ENCODE results near the gene SLC23A1. TPM values are rescaled to one million over a fixed set of nuclear protein-coding genes. Genes with fewer than 3 reads are reported as not detected.

SLC23A1 gene
- total and polyA plus RNA-seq, 2 of the 13 experiments (the other 11 are each of a cell fraction or from before 2014, with no cell fraction given), result 6.0 to 6.6 TPM

DNA sequence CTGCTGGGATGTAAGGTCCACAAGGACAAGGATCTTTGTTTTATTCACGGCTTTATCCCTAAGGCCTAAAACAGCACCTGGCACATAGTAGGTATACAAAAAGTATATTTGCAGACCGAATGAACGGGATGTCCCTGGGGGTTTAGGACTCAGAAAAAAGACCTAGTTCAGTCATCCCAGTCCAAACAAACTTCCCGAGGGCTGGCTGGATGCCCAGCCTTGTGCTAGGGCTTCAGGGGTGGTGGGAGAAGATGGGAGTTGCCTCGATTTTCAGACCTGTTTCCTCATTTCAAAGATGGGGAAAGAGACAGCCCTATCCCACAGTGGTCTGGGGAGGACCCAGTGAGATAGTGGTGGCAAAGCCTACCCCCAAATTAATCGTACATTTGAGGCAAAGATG, 14.8 kb upstream of the SLC23A1 start:
- Histone ChIP-seq H3K4me2 (ENCODE audit: low read depth, low read length) (no peak overlapping the region), H3K27ac (ENCODE audit: extremely low read length, insufficient read depth, low read length) (no peak overlapping the region), H2AFZ (ENCODE audit: low read length) (no peak overlapping the region), H3K9me3 (ENCODE audit: low read length) (no peaks in the 10 kb centered on the region), H3K4me1 (ENCODE audit: insufficient read depth, low read length) (peaks cover 8% of the 10 kb centered on the region), H3K4me3 (replicated peaks in 1 of 3; ENCODE audit: insufficient read depth in 1 of 3, low read depth in 2 of 3, low read length in 3 of 3) (no peak overlapping the region), H3K27me3 (ENCODE audit: control insufficient read depth in 1 of 2, insufficient read depth in 2 of 2, low read length in 2 of 2) (no peaks in the 10 kb centered on the region), H3K79me2 (ENCODE audit: insufficient read depth, low read length) (no peaks in the 10 kb centered on the region), H3K9ac (ENCODE audit: insufficient read depth, low read depth, low read length) (no peak overlapping the region), H3K36me3 (replicated peaks in 1 of 2; ENCODE audit: control insufficient read depth in 1 of 2, insufficient read depth in 2 of 2, low read length in 2 of 2) (no peaks in the 10 kb centered on the region; a peak in 2 of 5 replicates), H4K20me1 (ENCODE audit: insufficient read depth, low read length) (no peaks in the 10 kb centered on the region; the same call in 1 of the 2 replicates)
- WGBS (ENCODE audit: low lambda C conversion rate), result 54% methylated on average over 6 of the region's 6 CpGs
- in situ Hi-C loops (cut with HindIII; ENCODE audit: extremely low pct_ligation_motif_present, low pct_unique_long_range_greater_than_20kb), result no loop called here
- no TSS peak for BruUV-seq (replicated peaks)
- ATAC-seq (no peak), DNase-seq (ENCODE audit: low spot score) (no peak), FAIRE-seq (no peak)
- intact Hi-C loops (cut with micrococcal nuclease; ENCODE audit: unreplicated experiment), result no loop called here
- POLR2A ChIA-PET, result no interaction called here
- no peak for TF ChIP-seq NR3C1 (CRISPR knock-in tag; IDR thresholded peaks at IDR 0.05)
- TF ChIP-seq TOE1 (CRISPR knock-in tag; IDR thresholded peaks at IDR 0.05), result no peak
- peak; percentile 82 for TF ChIP-seq ZKSCAN1 (IDR thresholded peaks at IDR 0.05; ENCODE audit: low read length)
- CTCF ChIA-PET (ENCODE audit: low intra/inter-chr PET ratio, low total read pairs), result no interaction called here

DNA sequence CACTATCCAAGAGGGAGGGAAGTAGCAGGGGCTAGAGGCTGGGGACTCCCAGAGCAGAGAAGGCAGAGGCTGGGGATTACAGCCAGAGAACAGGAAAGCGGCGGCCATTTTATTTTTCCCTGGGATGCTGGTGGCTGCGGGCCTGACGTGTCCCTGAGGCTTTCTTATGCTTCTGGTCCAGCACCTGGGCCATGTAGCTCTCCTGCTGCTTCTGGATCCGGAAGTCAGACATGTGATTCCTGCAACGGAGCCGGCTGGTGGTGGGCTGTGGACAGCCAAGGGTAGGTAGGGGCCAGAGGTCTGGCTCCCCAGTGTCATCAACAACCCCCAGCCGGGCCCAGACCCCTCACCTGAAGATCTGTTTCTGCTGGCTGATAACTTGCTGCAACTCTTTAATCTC, 13.6 kb upstream of the SLC23A1 start:
- CTCF ChIA-PET (ENCODE audit: low intra/inter-chr PET ratio, low total read pairs), result no interaction called here
- no TSS peak for BruUV-seq (replicated peaks)
- Histone ChIP-seq H3K27ac (ENCODE audit: extremely low read length, insufficient read depth, low read length) (no peak overlapping the region), H3K79me2 (ENCODE audit: insufficient read depth, low read length) (no peaks in the 10 kb centered on the region), H3K27me3 (ENCODE audit: control insufficient read depth in 1 of 2, insufficient read depth in 2 of 2, low read length in 2 of 2) (no peaks in the 10 kb centered on the region), H3K36me3 (replicated peaks in 1 of 2; ENCODE audit: control insufficient read depth in 1 of 2, insufficient read depth in 2 of 2, low read length in 2 of 2) (no peaks in the 10 kb centered on the region; a peak in 2 of 5 replicates), H2AFZ (ENCODE audit: low read length) (no peak overlapping the region), H3K4me3 (replicated peaks in 1 of 3; ENCODE audit: insufficient read depth in 1 of 3, low read depth in 2 of 3, low read length in 3 of 3) (no peak overlapping the region), H3K9me3 (ENCODE audit: low read length) (no peaks in the 10 kb centered on the region), H3K4me1 (ENCODE audit: insufficient read depth, low read length) (peaks cover 5% of the 10 kb centered on the region), H3K4me2 (ENCODE audit: low read depth, low read length) (no peak overlapping the region), H4K20me1 (ENCODE audit: insufficient read depth, low read length) (no peaks in the 10 kb centered on the region), H3K9ac (ENCODE audit: insufficient read depth, low read depth, low read length) (no peak overlapping the region)
- WGBS (ENCODE audit: low lambda C conversion rate), result 90% methylated on average over 6 of the region's 8 CpGs
- DNase-seq (ENCODE audit: low spot score), result no peak
- POLR2A ChIA-PET, result no interaction called here
- no peak for ATAC-seq
- in situ Hi-C loops (cut with HindIII; ENCODE audit: extremely low pct_ligation_motif_present, low pct_unique_long_range_greater_than_20kb) (no loop called here), intact Hi-C loops (cut with micrococcal nuclease; ENCODE audit: unreplicated experiment) (no loop called here)
- FAIRE-seq, result no peak
- TF ChIP-seq TRIM22 (IDR thresholded peaks at IDR 0.05) (no peak), ZBTB44 (CRISPR knock-in tag; IDR thresholded peaks at IDR 0.05) (no peak), ARHGAP35 (CRISPR knock-in tag; IDR thresholded peaks at IDR 0.05; ENCODE audit: borderline replicate concordance) (no peak), MZF1 (CRISPR knock-in tag; IDR thresholded peaks at IDR 0.05; ENCODE audit: borderline replicate concordance) (no peak), GMEB2 (CRISPR knock-in tag; IDR thresholded peaks at IDR 0.05; ENCODE audit: low read depth) (no peak), TEAD3 (CRISPR knock-in tag; optimal IDR thresholded peaks at IDR 0.05; ENCODE audit: borderline replicate concordance) (no peak), HES4 (CRISPR knock-in tag; IDR thresholded peaks at IDR 0.05; ENCODE audit: borderline replicate concordance) (no peak), ZNF292 (CRISPR knock-in tag; IDR thresholded peaks at IDR 0.05; ENCODE audit: borderline replicate concordance, low read depth) (no peak), NRL (CRISPR knock-in tag; IDR thresholded peaks at IDR 0.05; ENCODE audit: borderline replicate concordance) (no peak), FOXP1 (IDR thresholded peaks at IDR 0.05) (no peak), FOXP1 (CRISPR knock-in tag; IDR thresholded peaks at IDR 0.05) (no peak)

All from HepG2 (cell line).